Measurements from ENCODE around the gene IGLL1. TPM values are rescaled to one million over a fixed set of nuclear protein-coding genes. Genes with fewer than 3 reads are reported as not detected.

IGLL1 gene
- total RNA-seq, 2 donors from 2014 or later, result not detected

GRCh38 chr22:23532731-23533130 is 47.4 kb downstream of the IGLL1 start:
- H3K27me3 ChIP-seq, result no peaks in the 10 kb centered on the region
- peaks cover 11% of the 10 kb centered on the region for H3K4me1 ChIP-seq
- 64 to 67% methylated on average over 5 of the region's 5 CpGs for WGBS, 2 donors
- no peak for ATAC-seq
- intact Hi-C loops (cut with DNase I), result loop anchor here (10.0 kb wide), 3 partner anchors 98 to 312 kb away; no protein-coding TSS in a partner anchor
- TF ChIP-seq, protein P1, sequence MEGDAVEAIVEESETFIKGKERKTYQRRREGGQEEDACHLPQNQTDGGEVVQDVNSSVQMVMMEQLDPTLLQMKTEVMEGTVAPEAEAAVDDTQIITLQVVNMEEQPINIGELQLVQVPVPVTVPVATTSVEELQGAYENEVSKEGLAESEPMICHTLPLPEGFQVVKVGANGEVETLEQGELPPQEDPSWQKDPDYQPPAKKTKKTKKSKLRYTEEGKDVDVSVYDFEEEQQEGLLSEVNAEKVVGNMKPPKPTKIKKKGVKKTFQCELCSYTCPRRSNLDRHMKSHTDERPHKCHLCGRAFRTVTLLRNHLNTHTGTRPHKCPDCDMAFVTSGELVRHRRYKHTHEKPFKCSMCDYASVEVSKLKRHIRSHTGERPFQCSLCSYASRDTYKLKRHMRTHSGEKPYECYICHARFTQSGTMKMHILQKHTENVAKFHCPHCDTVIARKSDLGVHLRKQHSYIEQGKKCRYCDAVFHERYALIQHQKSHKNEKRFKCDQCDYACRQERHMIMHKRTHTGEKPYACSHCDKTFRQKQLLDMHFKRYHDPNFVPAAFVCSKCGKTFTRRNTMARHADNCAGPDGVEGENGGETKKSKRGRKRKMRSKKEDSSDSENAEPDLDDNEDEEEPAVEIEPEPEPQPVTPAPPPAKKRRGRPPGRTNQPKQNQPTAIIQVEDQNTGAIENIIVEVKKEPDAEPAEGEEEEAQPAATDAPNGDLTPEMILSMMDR (IDR thresholded peaks at IDR 0.05), result no peak
- no peak for TF ChIP-seq POLR2A (IDR thresholded peaks at IDR 0.05)
- H3K27ac ChIP-seq, result no peak overlapping the region
- H3K36me3 ChIP-seq (replicated peaks in 1 of 2; ENCODE audit: insufficient read depth in 1 of 2, low read depth in 2 of 2), result no peaks in the 10 kb centered on the region
- no peak overlapping the region for H3K4me3 ChIP-seq
- H3K9me3 ChIP-seq, result no peaks in the 10 kb centered on the region
- no peak for DNase-seq

GRCh38 chr22:23531966-23532705 is 48.0 kb downstream of the IGLL1 start:
- no peak for ATAC-seq
- Histone ChIP-seq H3K27ac (no peak overlapping the region), H3K4me3 (no peak overlapping the region), H3K9me3 (no peaks in the 10 kb centered on the region), H3K27me3 (no peaks in the 10 kb centered on the region), H3K4me1 (peaks cover 14% of the 10 kb centered on the region), H3K36me3 (replicated peaks in 1 of 2; ENCODE audit: insufficient read depth in 1 of 2, low read depth in 2 of 2) (no peaks in the 10 kb centered on the region)
- WGBS, 2 donors, result 65 to 71% methylated on average over 7 to 13 of the region's 13 CpGs
- TF ChIP-seq, protein P1 (IDR thresholded peaks at IDR 0.05), result no peak
- TF ChIP-seq POLR2A (IDR thresholded peaks at IDR 0.05), result no peak
- intact Hi-C loops (cut with DNase I), result loop anchor here (10.0 kb wide), 3 partner anchors 97 to 313 kb away; no protein-coding TSS in a partner anchor
- no peak for DNase-seq

GRCh38 chr22:23531283-23531956 is 48.7 kb downstream of the IGLL1 start:
- H3K9me3 ChIP-seq, result no peaks in the 10 kb centered on the region
- H3K4me1 ChIP-seq, result peaks cover 20% of the 10 kb centered on the region
- no peak for DNase-seq
- WGBS, 2 donors, result 80 to 82% methylated on average over 17 to 24 of the region's 24 CpGs
- H3K27ac ChIP-seq, result no peak overlapping the region
- H3K4me3 ChIP-seq, result no peak overlapping the region
- intact Hi-C loops (cut with DNase I), result loop anchor here (10.0 kb wide), 3 partner anchors 97 to 313 kb away; no protein-coding TSS in a partner anchor
- TF ChIP-seq POLR2A (IDR thresholded peaks at IDR 0.05), result no peak
- TF ChIP-seq, protein P1 (IDR thresholded peaks at IDR 0.05), result no peak
- no peak for ATAC-seq
- no peaks in the 10 kb centered on the region for H3K27me3 ChIP-seq
- H3K36me3 ChIP-seq (replicated peaks in 1 of 2; ENCODE audit: insufficient read depth in 1 of 2, low read depth in 2 of 2), result no peaks in the 10 kb centered on the region

GRCh38 chr22:23530766-23531282 is 49.3 kb downstream of the IGLL1 start:
- H3K9me3 ChIP-seq, result no peaks in the 10 kb centered on the region
- no peaks in the 10 kb centered on the region for H3K27me3 ChIP-seq
- ATAC-seq (no peak), DNase-seq (no peak)
- no peak for TF ChIP-seq POLR2A (IDR thresholded peaks at IDR 0.05)
- TF ChIP-seq, protein P1 (IDR thresholded peaks at IDR 0.05), result no peak
- H3K4me3 ChIP-seq, result no peak overlapping the region
- intact Hi-C loops (cut with DNase I), result loop anchor here (10.0 kb wide), 3 partner anchors 96 to 314 kb away; no protein-coding TSS in a partner anchor
- 69 to 84% methylated on average over 6 to 7 of the region's 7 CpGs for WGBS, 2 donors
- H3K27ac ChIP-seq, result no peak overlapping the region
- H3K36me3 ChIP-seq (replicated peaks in 1 of 2; ENCODE audit: insufficient read depth in 1 of 2, low read depth in 2 of 2), result no peaks in the 10 kb centered on the region
- peaks cover 15% of the 10 kb centered on the region for H3K4me1 ChIP-seq
